Measurements from ENCODE around the gene SPAAR.

DNA sequence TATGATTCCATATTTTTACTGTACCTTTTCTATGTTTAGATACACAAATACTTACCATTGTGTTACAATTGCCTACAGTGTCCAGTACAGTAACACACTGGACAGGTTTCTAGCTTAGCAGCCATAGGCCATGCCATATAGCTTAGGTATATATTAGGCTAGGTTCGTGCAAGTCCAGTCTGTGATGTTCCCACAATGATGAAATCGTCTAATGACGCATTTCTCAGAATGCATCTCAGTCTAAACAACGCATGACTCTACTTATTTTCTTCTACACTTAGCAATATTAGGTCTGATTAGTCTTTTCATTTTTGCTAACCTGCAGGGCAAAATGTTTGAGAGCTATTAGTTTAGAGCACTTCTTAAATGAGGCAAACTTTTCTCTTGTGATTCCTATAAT, 26.0 kb downstream of the SPAAR start:
- TF ChIP-seq, protein P1, sequence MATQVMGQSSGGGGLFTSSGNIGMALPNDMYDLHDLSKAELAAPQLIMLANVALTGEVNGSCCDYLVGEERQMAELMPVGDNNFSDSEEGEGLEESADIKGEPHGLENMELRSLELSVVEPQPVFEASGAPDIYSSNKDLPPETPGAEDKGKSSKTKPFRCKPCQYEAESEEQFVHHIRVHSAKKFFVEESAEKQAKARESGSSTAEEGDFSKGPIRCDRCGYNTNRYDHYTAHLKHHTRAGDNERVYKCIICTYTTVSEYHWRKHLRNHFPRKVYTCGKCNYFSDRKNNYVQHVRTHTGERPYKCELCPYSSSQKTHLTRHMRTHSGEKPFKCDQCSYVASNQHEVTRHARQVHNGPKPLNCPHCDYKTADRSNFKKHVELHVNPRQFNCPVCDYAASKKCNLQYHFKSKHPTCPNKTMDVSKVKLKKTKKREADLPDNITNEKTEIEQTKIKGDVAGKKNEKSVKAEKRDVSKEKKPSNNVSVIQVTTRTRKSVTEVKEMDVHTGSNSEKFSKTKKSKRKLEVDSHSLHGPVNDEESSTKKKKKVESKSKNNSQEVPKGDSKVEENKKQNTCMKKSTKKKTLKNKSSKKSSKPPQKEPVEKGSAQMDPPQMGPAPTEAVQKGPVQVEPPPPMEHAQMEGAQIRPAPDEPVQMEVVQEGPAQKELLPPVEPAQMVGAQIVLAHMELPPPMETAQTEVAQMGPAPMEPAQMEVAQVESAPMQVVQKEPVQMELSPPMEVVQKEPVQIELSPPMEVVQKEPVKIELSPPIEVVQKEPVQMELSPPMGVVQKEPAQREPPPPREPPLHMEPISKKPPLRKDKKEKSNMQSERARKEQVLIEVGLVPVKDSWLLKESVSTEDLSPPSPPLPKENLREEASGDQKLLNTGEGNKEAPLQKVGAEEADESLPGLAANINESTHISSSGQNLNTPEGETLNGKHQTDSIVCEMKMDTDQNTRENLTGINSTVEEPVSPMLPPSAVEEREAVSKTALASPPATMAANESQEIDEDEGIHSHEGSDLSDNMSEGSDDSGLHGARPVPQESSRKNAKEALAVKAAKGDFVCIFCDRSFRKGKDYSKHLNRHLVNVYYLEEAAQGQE (IDR thresholded peaks at IDR 0.05; ENCODE audit: insufficient read depth in 1 of 2, low read depth in 2 of 2, low read length in 2 of 2) = no peak
- TF ChIP-seq POLR2AphosphoS5 (IDR thresholded peaks at IDR 0.05; ENCODE audit: low read depth, low read length) (no peak), TAF1 (IDR thresholded peaks at IDR 0.05; ENCODE audit: borderline replicate concordance, insufficient read depth, low read length) (no peak), SIN3A (IDR thresholded peaks at IDR 0.05; ENCODE audit: borderline replicate concordance, insufficient read depth, low read length) (no peak)
